PC-9 (cell line): ENCODE measurements around the gene STK39. TPM values are rescaled to one million over a fixed set of nuclear protein-coding genes. Genes with fewer than 3 reads are reported as not detected.

Experiments
- BruUV-seq: library from RNA; stranded (reverse); fragments of 400-500 nt; replicated peaks from 2 replicates; lab custom pipeline; 2021; lab: Mats Ljungman, UMichigan
- CTCF ChIA-PET: fragments of 300-600 bp; sonication (Branson Sonifier 250); formaldehyde crosslinking; loops from one replicate; lab custom pipeline; 2022; ENCODE audit warnings: antibody characterized with exemption; lab: Charles Lee
- POLR2A ChIA-PET: fragments of 300-600 bp; sonication (Branson Sonifier 250); formaldehyde crosslinking; loops from one replicate; lab custom pipeline; 2022; ENCODE audit warnings: antibody characterized with exemption; ENCODE audit not compliant: unreplicated experiment; lab: Charles Lee
- DNase-seq, 2 experiments: peaks; one replicate each; pipeline versions ENCODE4 v3.0.0 to v3.0.0-alpha.2; 2015 to 2022; ENCODE audit warnings: mixed read lengths in 1 of 2
- H2AFZ ChIP-seq: fragments of 200-600 bp; sonication (generic); 2 replicates; pipeline ENCODE4 v1.8.1; 2017; ENCODE audit warnings: antibody characterized with exemption
- H3F3A ChIP-seq: fragments of 200-600 bp; sonication (generic); 2 replicates; pipeline ENCODE4 v1.8.1; 2017; ENCODE audit warnings: antibody characterized with exemption, mild to moderate bottlenecking, low read depth; ENCODE audit not compliant: insufficient read depth
- H3K27ac ChIP-seq: fragments of 200-600 bp; sonication (generic); 2 replicates; pipeline ENCODE4 v1.6.1; 2016; ENCODE audit warnings: mixed run types
- H3K27me3 ChIP-seq: fragments of 200-600 bp; sonication (generic); 2 replicates; pipeline ENCODE4 v1.6.1; 2016; ENCODE audit warnings: low read depth, mixed run types; ENCODE audit not compliant: insufficient read depth
- H3K36me3 ChIP-seq: fragments of 200-600 bp; sonication (generic); 2 replicates; pipeline ENCODE4 v1.6.1; 2016; ENCODE audit warnings: low read depth, mixed run types
- H3K4me1 ChIP-seq: fragments of 200-600 bp; sonication (generic); replicated peaks from 2 replicates; pipeline ENCODE4 v1.6.1; 2016; ENCODE audit warnings: mixed run types; ENCODE audit not compliant: insufficient read depth
- H3K4me2 ChIP-seq: fragments of 200-600 bp; sonication (generic); 2 replicates; pipeline ENCODE4 v1.6.1; 2017; ENCODE audit warnings: mixed run types
- H3K4me3 ChIP-seq: fragments of 200-600 bp; sonication (generic); 2 replicates; pipeline ENCODE4 v1.6.1; 2016; ENCODE audit warnings: mixed run types
- H3K79me2 ChIP-seq: fragments of 200-600 bp; sonication (generic); 2 replicates; pipeline ENCODE4 v1.6.1; 2017; ENCODE audit warnings: low read depth, mixed run types
- H3K9me2 ChIP-seq: fragments of 200-600 bp; sonication (generic); 2 replicates; pipeline ENCODE4 v1.8.1; 2017; ENCODE audit warnings: mild to moderate bottlenecking; ENCODE audit not compliant: insufficient read depth
- H3K9me3 ChIP-seq: fragments of 200-600 bp; sonication (generic); 2 replicates; pipeline ENCODE4 v1.8.1; 2016; ENCODE audit warnings: low read depth; ENCODE audit not compliant: insufficient read depth
- H4K20me1 ChIP-seq: fragments of 200-600 bp; sonication (generic); 2 replicates; pipeline ENCODE4 v1.8.1; 2017; ENCODE audit not compliant: insufficient read depth
- EZH2 ChIP-seq: fragments of 200-600 bp; sonication (generic); IDR thresholded peaks from 2 replicates; pipeline ENCODE4 v1.8.0; 2017; ENCODE audit warnings: antibody characterized with exemption, low read depth
- intact Hi-C: fragments of 100-400 bp; cut with micrococcal nuclease; formaldehyde crosslinking; loops from one replicate; pipeline ENCODE4 v1.10.0; 2022; ENCODE audit not compliant: unreplicated experiment
- total RNA-seq: library from RNA; stranded (reverse); gene quantifications from 2 replicates; pipeline ENCODE4 v1.2.3, GENCODE V29; 2021
- TF ChIP-seq, protein P1 (sequence below): fragments of 200-600 bp; sonication (generic); conservative IDR thresholded peaks from 2 replicates; pipeline ENCODE4 v1.6.1; 2017; ENCODE audit warnings: mixed run types, antibody characterized with exemption, mild to moderate bottlenecking, moderate library complexity

Gene STK39
- total RNA-seq, 1 experiment from 2014 or later, result 14.5 TPM

DNA sequence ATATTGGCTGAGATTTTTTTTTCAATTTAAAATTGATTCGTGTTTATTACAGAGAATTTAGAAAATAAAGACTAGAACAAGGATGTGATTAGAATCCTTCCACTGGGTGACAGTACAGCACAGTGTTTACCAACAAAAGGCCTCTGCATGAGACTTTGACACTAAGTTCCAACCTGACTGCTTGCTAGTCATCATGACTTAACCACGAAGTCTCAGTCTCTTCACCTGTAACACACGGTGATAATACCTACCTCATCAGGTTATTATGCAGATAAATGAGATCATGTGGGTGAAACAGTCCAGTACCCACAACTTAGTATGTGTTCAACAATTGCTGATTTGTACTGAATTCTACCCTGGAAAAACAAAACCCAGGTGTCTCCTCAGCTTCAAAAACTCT lies 151.2 kb downstream of the STK39 start:
- Histone ChIP-seq H3K4me1 (no peaks in the 10 kb centered on the region), H3K27ac (no peak overlapping the region), H3K9me3 (no peaks in the 10 kb centered on the region), H4K20me1 (no peaks in the 10 kb centered on the region), H3K36me3 (no peaks in the 10 kb centered on the region), H3K9me2 (no peaks in the 10 kb centered on the region), H3K4me2 (no peak overlapping the region), H3K4me3 (no peak overlapping the region), H2AFZ (no peak overlapping the region), H3K79me2 (no peaks in the 10 kb centered on the region), H3K27me3 (no peaks in the 10 kb centered on the region), H3F3A (no peaks in the 10 kb centered on the region)
- no TSS peak for BruUV-seq
- ChIA-PET POLR2A (no interaction called here), CTCF (no interaction called here)
- TF ChIP-seq, protein P1, sequence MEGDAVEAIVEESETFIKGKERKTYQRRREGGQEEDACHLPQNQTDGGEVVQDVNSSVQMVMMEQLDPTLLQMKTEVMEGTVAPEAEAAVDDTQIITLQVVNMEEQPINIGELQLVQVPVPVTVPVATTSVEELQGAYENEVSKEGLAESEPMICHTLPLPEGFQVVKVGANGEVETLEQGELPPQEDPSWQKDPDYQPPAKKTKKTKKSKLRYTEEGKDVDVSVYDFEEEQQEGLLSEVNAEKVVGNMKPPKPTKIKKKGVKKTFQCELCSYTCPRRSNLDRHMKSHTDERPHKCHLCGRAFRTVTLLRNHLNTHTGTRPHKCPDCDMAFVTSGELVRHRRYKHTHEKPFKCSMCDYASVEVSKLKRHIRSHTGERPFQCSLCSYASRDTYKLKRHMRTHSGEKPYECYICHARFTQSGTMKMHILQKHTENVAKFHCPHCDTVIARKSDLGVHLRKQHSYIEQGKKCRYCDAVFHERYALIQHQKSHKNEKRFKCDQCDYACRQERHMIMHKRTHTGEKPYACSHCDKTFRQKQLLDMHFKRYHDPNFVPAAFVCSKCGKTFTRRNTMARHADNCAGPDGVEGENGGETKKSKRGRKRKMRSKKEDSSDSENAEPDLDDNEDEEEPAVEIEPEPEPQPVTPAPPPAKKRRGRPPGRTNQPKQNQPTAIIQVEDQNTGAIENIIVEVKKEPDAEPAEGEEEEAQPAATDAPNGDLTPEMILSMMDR, result no peak
- TF ChIP-seq EZH2, result no peak
- intact Hi-C loops, result no loop called here
- DNase-seq, result no peak

DNA sequence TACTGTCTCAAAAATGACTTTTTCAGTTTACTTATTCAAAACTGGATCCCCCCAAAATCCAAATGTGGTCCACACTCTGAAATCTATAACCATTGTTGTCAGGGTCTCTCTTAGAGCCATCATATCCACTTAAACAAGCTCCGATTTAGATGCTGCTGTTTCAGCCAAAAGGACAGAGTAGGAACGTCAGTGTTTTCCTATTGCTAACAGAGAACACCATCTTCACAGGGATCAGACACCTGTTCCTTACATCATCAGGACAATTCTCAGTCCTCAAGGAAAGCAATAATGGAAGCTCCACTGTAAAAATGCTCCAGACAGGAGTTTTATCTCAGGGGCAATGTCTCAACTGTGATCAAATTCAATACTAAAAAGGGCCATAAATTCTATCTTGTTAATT lies 155.4 kb downstream of the STK39 start:
- BruUV-seq, result no TSS peak
- no peaks in the 10 kb centered on the region for H3F3A ChIP-seq
- no peaks in the 10 kb centered on the region for H3K4me1 ChIP-seq
- no peaks in the 10 kb centered on the region for H3K9me3 ChIP-seq
- intact Hi-C loops, result no loop called here
- no peaks in the 10 kb centered on the region for H3K9me2 ChIP-seq
- H3K4me3 ChIP-seq, result no peak overlapping the region
- TF ChIP-seq, protein P1, result no peak
- no peak for TF ChIP-seq EZH2
- CTCF ChIA-PET, result no interaction called here
- H2AFZ ChIP-seq, result no peak overlapping the region
- no peaks in the 10 kb centered on the region for H3K27me3 ChIP-seq
- DNase-seq, result no peak
- no peaks in the 10 kb centered on the region for H3K79me2 ChIP-seq
- no peaks in the 10 kb centered on the region for H4K20me1 ChIP-seq
- no peak overlapping the region for H3K4me2 ChIP-seq
- H3K36me3 ChIP-seq, result no peaks in the 10 kb centered on the region
- POLR2A ChIA-PET, result no interaction called here
- no peak overlapping the region for H3K27ac ChIP-seq

DNA sequence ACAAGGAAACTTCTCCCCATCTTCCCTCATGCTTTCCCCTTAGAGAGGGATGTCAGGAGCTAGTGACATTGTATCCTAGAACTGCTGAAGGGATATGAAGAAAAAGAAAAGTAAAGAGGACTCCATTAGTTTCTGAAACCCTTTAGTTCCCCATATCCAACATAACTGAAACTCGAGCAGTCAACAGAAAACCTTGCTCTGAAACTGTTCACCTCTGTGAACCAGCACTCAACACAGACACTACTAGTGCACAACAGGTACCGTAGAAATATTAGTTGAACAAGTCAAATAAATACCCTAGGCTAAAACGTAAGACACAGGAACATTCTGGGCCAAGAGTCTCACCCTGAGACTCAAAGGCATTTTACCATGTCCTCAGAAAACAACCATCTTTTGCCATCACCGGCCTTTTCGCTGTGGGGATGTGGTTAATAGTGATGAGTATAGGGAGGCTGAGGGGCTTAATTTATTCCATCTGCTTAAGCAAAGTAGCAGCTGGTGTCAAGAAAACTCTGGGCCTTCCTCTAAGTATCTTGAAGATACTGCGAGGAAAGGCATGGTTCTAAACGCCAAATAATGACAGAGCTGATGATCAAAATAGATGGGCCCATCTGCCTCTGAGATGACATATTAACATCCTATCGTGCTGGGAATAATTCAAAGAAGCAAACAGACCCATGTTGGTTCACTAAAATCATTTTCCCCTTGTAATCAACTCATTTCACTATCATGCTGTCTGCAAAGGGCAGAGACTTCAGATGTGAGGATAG lies 156.8 kb downstream of the STK39 start:
- CTCF ChIA-PET, result no interaction called here
- H4K20me1 ChIP-seq, result no peaks in the 10 kb centered on the region

More for the DNA sequence above, 156.8 kb downstream of the STK39 start:
- BruUV-seq, result no TSS peak
- H3K4me1 ChIP-seq, result no peaks in the 10 kb centered on the region
- no peaks in the 10 kb centered on the region for H3K36me3 ChIP-seq
- H3K27me3 ChIP-seq, result no peaks in the 10 kb centered on the region
- H3K4me3 ChIP-seq, result no peak overlapping the region
- intact Hi-C loops, result no loop called here
- POLR2A ChIA-PET, result no interaction called here
- H3K27ac ChIP-seq, result no peak overlapping the region
- TF ChIP-seq, protein P1, result no peak
- no peak for TF ChIP-seq EZH2
- H3K9me2 ChIP-seq, result no peaks in the 10 kb centered on the region
- no peaks in the 10 kb centered on the region for H3K79me2 ChIP-seq
- no peak for DNase-seq
- H3K4me2 ChIP-seq, result no peak overlapping the region
- no peaks in the 10 kb centered on the region for H3F3A ChIP-seq
- no peak overlapping the region for H2AFZ ChIP-seq
- no peaks in the 10 kb centered on the region for H3K9me3 ChIP-seq
